ENCODE results near the gene KLRD1.
A peak's percentile ranks its signal among the peaks of the same experiment; 100 is the strongest.
"Not testable (repeated sequence)": the region's sequence is repeated elsewhere in the genome, so short reads cannot be mapped to it uniquely, and the experiment has no call there.

Gene KLRD1

DNA sequence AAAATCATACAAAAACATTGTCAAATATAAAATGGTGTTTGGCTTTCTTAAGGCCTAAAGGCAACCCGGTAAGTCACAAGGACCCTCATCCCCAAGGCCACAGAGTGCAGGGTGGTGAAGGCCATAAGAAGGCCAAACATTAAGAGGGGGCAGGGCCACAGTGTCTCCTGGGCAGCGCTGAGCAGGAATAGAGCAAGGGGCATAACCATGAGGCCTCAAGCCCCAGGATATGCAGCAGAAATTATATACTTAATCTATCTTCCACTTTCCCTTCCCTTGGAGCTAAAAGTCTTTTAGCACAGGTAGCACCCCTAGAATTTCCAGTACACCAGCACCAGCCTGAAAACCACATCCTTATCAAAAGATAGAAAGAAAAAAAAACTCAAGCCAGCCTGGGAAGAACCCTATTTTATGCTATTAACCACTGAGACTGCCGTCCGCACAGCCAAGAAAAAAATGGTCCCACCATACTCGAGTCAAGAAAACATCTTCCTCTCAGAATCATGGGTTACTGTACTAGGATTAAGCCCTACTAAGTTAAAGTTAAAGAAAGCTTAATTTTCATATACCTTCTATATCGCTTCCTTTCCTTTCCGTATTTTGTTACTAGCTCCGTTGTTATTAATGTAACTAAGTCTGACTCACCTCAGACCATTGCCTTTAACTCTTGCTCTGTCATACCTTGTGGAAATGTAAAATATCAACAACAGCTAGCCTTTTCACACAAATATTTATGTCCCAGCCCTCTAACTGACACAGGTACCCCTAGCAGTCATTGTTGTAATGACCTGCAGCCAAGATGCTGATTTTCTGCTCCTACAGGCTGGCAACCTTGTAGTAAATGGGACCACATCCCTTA, 62.1 kb downstream of the KLRD1 start:
- DNase-seq: no peak

DNA sequence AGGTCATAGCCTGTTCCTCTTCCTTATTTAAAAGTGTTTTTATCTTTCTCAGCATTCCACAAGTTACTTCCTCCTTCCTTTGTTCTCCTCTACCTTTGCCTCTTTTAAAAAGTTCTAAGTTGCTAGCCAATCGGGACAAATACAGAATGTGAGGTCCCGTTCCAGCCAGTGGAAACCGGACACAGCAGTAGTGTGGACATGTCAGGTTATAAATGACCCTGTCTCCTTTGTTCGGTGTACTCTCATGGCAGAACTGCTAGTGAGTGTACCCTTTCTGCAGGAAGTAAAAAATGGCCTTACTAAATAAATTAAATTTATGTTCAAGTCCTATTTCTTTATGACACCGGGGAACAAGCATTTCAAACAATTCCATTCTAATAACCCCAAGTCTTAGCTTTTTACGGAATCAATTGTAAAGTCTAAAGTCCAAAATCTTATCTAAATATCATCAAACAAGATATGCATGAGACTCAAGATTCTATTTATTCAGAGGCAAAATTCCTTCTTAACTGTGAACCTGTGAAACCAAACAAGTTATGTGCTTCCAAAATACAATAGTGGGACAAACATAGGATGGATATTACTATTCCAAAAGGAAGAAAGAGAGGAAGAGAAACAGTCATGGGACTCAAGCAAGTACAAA, 64.3 kb downstream of the KLRD1 start:
- not testable (repeated sequence) for DNase-seq

DNA sequence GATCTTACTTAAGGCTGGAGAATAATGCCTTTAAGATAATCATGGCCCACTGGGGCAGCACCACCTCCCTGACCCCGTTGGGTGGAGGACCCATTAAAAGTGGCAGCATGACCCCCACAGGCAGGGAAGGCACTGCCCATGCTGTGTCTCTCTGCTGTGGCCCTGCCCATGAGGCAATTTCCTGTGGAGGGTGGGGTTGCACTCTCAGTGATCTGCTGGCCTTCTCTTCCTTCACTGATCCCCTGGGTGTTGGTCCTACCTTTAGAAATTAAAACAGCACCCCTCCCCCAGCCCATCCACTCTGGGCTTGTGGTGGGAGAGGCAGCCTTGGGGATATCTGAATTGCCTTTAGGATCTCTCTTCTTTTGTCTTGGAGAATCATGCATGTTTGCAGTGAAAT, 64.9 kb downstream of the KLRD1 start:
- DNase-seq: peak; percentile 13 to 20

GRCh38 chr12:10374624-10375018, 67.0 kb downstream of the KLRD1 start:
- no peak for DNase-seq

GRCh38 chr12:10378737-10379136, 71.1 kb downstream of the KLRD1 start:
- DNase-seq: not testable (repeated sequence)
